ENCODE measurements around the gene PEA15. TPM values are rescaled to one million over a fixed set of nuclear protein-coding genes. Genes with fewer than 3 reads are reported as not detected.

PEA15 gene
- total and polyA plus RNA-seq, 2 of the 8 experiments (the other 6 are each of a cell fraction or from before 2014, with no cell fraction given) = 71.3 to 75.1 TPM

DNA sequence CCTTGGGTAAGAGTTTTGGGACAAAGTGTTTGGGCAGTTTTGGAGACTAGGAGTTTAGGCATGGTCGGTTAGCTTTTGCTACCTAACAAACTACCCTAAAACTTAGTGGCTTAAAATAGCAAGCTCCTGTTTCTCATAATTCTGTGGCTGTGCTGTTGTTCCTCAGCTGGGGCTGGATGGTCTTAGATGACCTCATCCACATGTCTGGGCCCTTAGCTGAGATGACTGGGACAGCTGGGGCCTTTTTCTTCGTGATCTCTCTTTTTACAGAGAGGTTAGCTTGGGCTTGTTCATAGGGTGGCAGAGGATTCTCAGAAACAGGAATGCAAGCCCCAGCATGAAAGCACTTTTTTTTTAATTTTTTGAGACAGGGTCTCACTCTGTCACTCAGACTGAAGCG is 47.2 kb upstream of the PEA15 start:
- Histone ChIP-seq H3K27ac (ENCODE audit: low read depth, low read length) (no peak overlapping the region), H2BK20ac (ENCODE audit: low read length) (no peak overlapping the region), H3K79me2 (ENCODE audit: control insufficient read depth in 1 of 2, insufficient read depth in 2 of 2, low read length in 2 of 2) (no peaks in the 10 kb centered on the region), H3K14ac (ENCODE audit: insufficient read length) (no peak overlapping the region), H3K23ac (ENCODE audit: insufficient read length) (no peak overlapping the region), H3K18ac (ENCODE audit: extremely low read depth, low read length) (no peak overlapping the region), H2BK12ac (ENCODE audit: low read depth, low read length) (no peak overlapping the region), H3K9ac (replicated peaks in 1 of 4; ENCODE audit: extremely low read depth in 1 of 4, low read depth in 3 of 4, low read length in 3 of 4) (no peak overlapping the region), H3K4me1 (replicated peaks in 1 of 4; ENCODE audit: control insufficient read depth in 3 of 4, insufficient read depth in 4 of 4, low read length in 3 of 4) (peaks cover 0 to 2% (median 0%) of the 10 kb centered on the region in 4 experiments; a peak in 2 of 7 replicates), H3K4me2 (ENCODE audit: insufficient read depth in 1 of 2, low read depth in 2 of 2, low read length in 2 of 2) (no peak overlapping the region), H3K23me2 (ENCODE audit: low read depth, low read length) (no peaks in the 10 kb centered on the region), H3K36me3 (ENCODE audit: control insufficient read depth in 2 of 4, insufficient read depth in 4 of 4, low read length in 3 of 4) (no peaks in the 10 kb centered on the region), H3K27me3 (replicated peaks in 1 of 4; ENCODE audit: control insufficient read depth in 3 of 4, extremely low read depth in 1 of 4, insufficient read depth in 3 of 4, low read length in 3 of 4) (no peaks in the 10 kb centered on the region; a peak in 1 of 7 replicates), H4K8ac (ENCODE audit: extremely low read depth, insufficient read depth, low read length) (no peak overlapping the region), H2BK15ac (ENCODE audit: low read length) (no peak overlapping the region), H3K79me1 (ENCODE audit: low read depth, low read length) (no peaks in the 10 kb centered on the region), H4K5ac (ENCODE audit: insufficient read length, low read depth, low read length) (no peak overlapping the region), H2BK120ac (replicated peaks; ENCODE audit: low read depth, low read length) (no peak overlapping the region), H2AFZ (ENCODE audit: low read length) (no peak overlapping the region), H3K4me3 (ENCODE audit: extremely low read depth in 1 of 4, insufficient read depth in 2 of 4, low read depth in 3 of 4, low read length in 4 of 4) (no peak overlapping the region), H3K4ac (replicated peaks; ENCODE audit: insufficient read length, low read depth, low read length) (no peak overlapping the region), H2BK5ac (ENCODE audit: low read depth, low read length) (no peak overlapping the region), H3K56ac (replicated peaks; ENCODE audit: insufficient read length, low read depth, low read length) (no peak overlapping the region), H3K9me3 (ENCODE audit: insufficient read depth in 2 of 2, low read depth in 1 of 2, low read length in 1 of 2) (no peaks in the 10 kb centered on the region), H2AK5ac (ENCODE audit: low read depth, low read length) (no peak overlapping the region), H4K91ac (replicated peaks; ENCODE audit: insufficient read length, low read length) (no peak overlapping the region), H4K20me1 (replicated peaks in 1 of 2; ENCODE audit: control insufficient read depth in 1 of 2, insufficient read depth in 2 of 2, low read length in 2 of 2) (no peaks in the 10 kb centered on the region)
- FAIRE-seq = no peak
- CTCF ChIA-PET (ENCODE audit: partially characterized antibody) = interaction anchor here (0.6 to 18.4 kb wide), 8 partner anchors 11 to 134 kb away, joined by 3 to 257 read pairs (median 10); partner anchors contain the start of genes CASQ1 and PEA15
- POLR2A ChIA-PET (ENCODE audit: partially characterized antibody) = interaction anchor here (1.2 to 1.4 kb wide), 2 partner anchors 11 to 19 kb away, joined by 4 to 6 read pairs; no protein-coding TSS in a partner anchor
- DNase-seq (ENCODE audit: low read depth in 1 of 2, low spot score in 2 of 2) = no peak
- WGBS, 2 experiments (ENCODE audit: extremely low coverage in 1 of 2, insufficient coverage in 1 of 2, insufficient read length in 1 of 2, insufficient replicate concordance in 2 of 2, low coverage in 1 of 2, low lambda C conversion rate in 2 of 2, missing lambda C conversion rate in 1 of 2) = 85% methylated on average over 3 of the region's 3 CpGs; no CpG with 5 or more reads in 1 of the 2 experiments
- TF ChIP-seq, protein P1, sequence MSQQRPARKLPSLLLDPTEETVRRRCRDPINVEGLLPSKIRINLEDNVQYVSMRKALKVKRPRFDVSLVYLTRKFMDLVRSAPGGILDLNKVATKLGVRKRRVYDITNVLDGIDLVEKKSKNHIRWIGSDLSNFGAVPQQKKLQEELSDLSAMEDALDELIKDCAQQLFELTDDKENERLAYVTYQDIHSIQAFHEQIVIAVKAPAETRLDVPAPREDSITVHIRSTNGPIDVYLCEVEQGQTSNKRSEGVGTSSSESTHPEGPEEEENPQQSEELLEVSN (IDR thresholded peaks at IDR 0.05) = no peak
- no peak for TF ChIP-seq TAF1 (IDR thresholded peaks at IDR 0.05; ENCODE audit: low read depth, low read length)
- TF ChIP-seq, protein P2, sequence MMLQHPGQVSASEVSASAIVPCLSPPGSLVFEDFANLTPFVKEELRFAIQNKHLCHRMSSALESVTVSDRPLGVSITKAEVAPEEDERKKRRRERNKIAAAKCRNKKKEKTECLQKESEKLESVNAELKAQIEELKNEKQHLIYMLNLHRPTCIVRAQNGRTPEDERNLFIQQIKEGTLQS (IDR thresholded peaks at IDR 0.05; ENCODE audit: insufficient read depth, low read depth, low read length) = no peak
- TF ChIP-seq CHD1 (IDR thresholded peaks at IDR 0.05; ENCODE audit: low read depth, low read length) = no peak
- no peak for TF ChIP-seq BRCA1 (IDR thresholded peaks at IDR 0.05; ENCODE audit: low read depth, low read length)
- TF ChIP-seq HDAC6 (IDR thresholded peaks at IDR 0.05; ENCODE audit: low read depth, low read length) = no peak
- TF ChIP-seq RAD21 (IDR thresholded peaks at IDR 0.05 in 1 of 2, conservative IDR thresholded peaks at IDR 0.05 in 1 of 2; ENCODE audit: low read depth in 2 of 2, low read length in 2 of 2) = no peak
- TF ChIP-seq SP2 (IDR thresholded peaks at IDR 0.05; ENCODE audit: low read length) = no peak
- no peak for TF ChIP-seq CREB1 (IDR thresholded peaks at IDR 0.05)
- TF ChIP-seq SUZ12 (IDR thresholded peaks at IDR 0.05; ENCODE audit: low read length) = no peak
- no peak for TF ChIP-seq SRF (IDR thresholded peaks at IDR 0.05; ENCODE audit: low read depth, low read length)
- TF ChIP-seq CHD2 (IDR thresholded peaks at IDR 0.05; ENCODE audit: low read length) = no peak
- no peak for TF ChIP-seq CTBP2 (IDR thresholded peaks at IDR 0.05; ENCODE audit: borderline replicate concordance, insufficient read depth, insufficient read length, low read length)
